Peyer's patch (tissue), 4 donors: ENCODE data around the gene FAT2. TPM values are rescaled to one million over a fixed set of nuclear protein-coding genes. Genes with fewer than 3 reads are reported as not detected.

ENCODE experiments used
- DNase-seq, 3 donors: peaks; one replicate each; pipeline ENCODE4 v3.0.0-alpha.2; 2017 to 2019
- H3K27ac ChIP-seq, 4 donors: fragments of 200-600 bp; sonication (generic); one replicate each; pipeline ENCODE4 v1.5.1; 2016 to 2019
- H3K27me3 ChIP-seq, 2 donors: fragments of 200-600 bp; sonication (generic); one replicate each; pipeline ENCODE4 v1.5.1; 2019
- H3K36me3 ChIP-seq, 3 donors: fragments of 200-600 bp; sonication (generic); one replicate each; pipeline ENCODE4 v1.5.1; 2016 to 2019
- H3K4me1 ChIP-seq, 4 donors: fragments of 200-600 bp; sonication (generic); one replicate each; pipeline ENCODE4 v1.5.1; 2016 to 2019
- H3K4me3 ChIP-seq, 4 donors: fragments of 200-600 bp; sonication (generic); 1 replicate in 3 of 4; 2 replicates in 1 of 4; pipeline ENCODE4 v1.5.1; 2016 to 2019; ENCODE audit warnings: mild to moderate bottlenecking in 1 of 4
- H3K9me3 ChIP-seq, 4 donors: fragments of 200-600 bp; sonication (generic); one replicate each; pipeline ENCODE4 v1.5.1; 2016 to 2019; ENCODE audit warnings: mild to moderate bottlenecking in 1 of 4
- CTCF ChIP-seq, 6 experiments: fragments of 450-650 bp in 4 of 6; fragments of 200-600 bp in 2 of 6; sonication (generic) in 1 of 6; IDR thresholded peaks; one replicate each; pipeline ENCODE4 v1.5.1; 2017 to 2019; ENCODE audit warnings: antibody characterized with exemption in 6 of 6, mild to moderate bottlenecking in 3 of 6, moderate library complexity in 1 of 6
- POLR2A ChIP-seq, 2 donors: fragments of 450-650 bp; IDR thresholded peaks; one replicate each; pipeline ENCODE4 v1.5.1; 2017; ENCODE audit warnings: antibody characterized with exemption in 2 of 2, mild to moderate bottlenecking in 2 of 2, moderate library complexity in 2 of 2
- total RNA-seq, 4 donors: library from RNA; depleted of rRNA; stranded (reverse); fragments of >200 nt; gene quantifications; one replicate each; pipeline ENCODE4 v1.1.0, GENCODE V29; 2016

The FAT2 gene
- total RNA-seq, 4 donors from 2014 or later, result under 0.01 TPM; not detected in 3

- no peak overlapping the region for H3K27ac ChIP-seq
- H3K4me3 ChIP-seq, result no peak overlapping the region
- H3K27me3 ChIP-seq, result no peaks in the 10 kb centered on the region
- no peaks in the 10 kb centered on the region for H3K4me1 ChIP-seq
- TF ChIP-seq POLR2A (IDR thresholded peaks at IDR 0.05) (no peak), CTCF (IDR thresholded peaks at IDR 0.05) (no peak)
- no peaks in the 10 kb centered on the region for H3K36me3 ChIP-seq
- no peak for DNase-seq
- H3K9me3 ChIP-seq, result no peaks in the 10 kb centered on the region
Observed at GRCh38 chr5:151611127-151611775, 20.1 kb upstream of the FAT2 start.

GRCh38 chr5:151608522-151608921 lies 17.4 kb upstream of the FAT2 start:
- H3K9me3 ChIP-seq, result no peaks in the 10 kb centered on the region
- no peak overlapping the region for H3K27ac ChIP-seq
- H3K4me3 ChIP-seq, result no peak overlapping the region
- H3K36me3 ChIP-seq, result no peaks in the 10 kb centered on the region
- H3K4me1 ChIP-seq, result no peaks in the 10 kb centered on the region
- TF ChIP-seq CTCF (IDR thresholded peaks at IDR 0.05) (no peak), POLR2A (IDR thresholded peaks at IDR 0.05) (no peak)
- H3K27me3 ChIP-seq, result no peaks in the 10 kb centered on the region
- no peak for DNase-seq

GRCh38 chr5:151607304-151607703 lies 16.2 kb upstream of the FAT2 start:
- no peak for DNase-seq
- Histone ChIP-seq H3K27me3 (no peaks in the 10 kb centered on the region), H3K4me1 (no peaks in the 10 kb centered on the region), H3K36me3 (no peaks in the 10 kb centered on the region), H3K9me3 (no peaks in the 10 kb centered on the region), H3K4me3 (no peak overlapping the region), H3K27ac (no peak overlapping the region)
- no peak for TF ChIP-seq CTCF (IDR thresholded peaks at IDR 0.05)

- H3K9me3 ChIP-seq, result no peaks in the 10 kb centered on the region
- H3K27ac ChIP-seq, result no peak overlapping the region
- no peaks in the 10 kb centered on the region for H3K36me3 ChIP-seq
- no peaks in the 10 kb centered on the region for H3K4me1 ChIP-seq
- TF ChIP-seq CTCF (IDR thresholded peaks at IDR 0.05) (no peak), POLR2A (IDR thresholded peaks at IDR 0.05) (no peak)
- no peaks in the 10 kb centered on the region for H3K27me3 ChIP-seq
- no peak overlapping the region for H3K4me3 ChIP-seq
- no peak for DNase-seq
Observed at GRCh38 chr5:151605559-151605958, 14.4 kb upstream of the FAT2 start.

- Histone ChIP-seq H3K36me3 (no peaks in the 10 kb centered on the region), H3K27ac (no peak overlapping the region), H3K4me3 (no peak overlapping the region), H3K4me1 (no peaks in the 10 kb centered on the region), H3K9me3 (no peaks in the 10 kb centered on the region), H3K27me3 (no peaks in the 10 kb centered on the region)
- no peak for DNase-seq
- TF ChIP-seq CTCF (IDR thresholded peaks at IDR 0.05) (no peak), POLR2A (IDR thresholded peaks at IDR 0.05) (no peak)
Observed at GRCh38 chr5:151602806-151603205, 11.7 kb upstream of the FAT2 start.

GRCh38 chr5:151601391-151601790 lies 10.3 kb upstream of the FAT2 start:
- Histone ChIP-seq H3K27me3 (no peaks in the 10 kb centered on the region), H3K4me3 (no peak overlapping the region), H3K9me3 (no peaks in the 10 kb centered on the region), H3K4me1 (no peaks in the 10 kb centered on the region), H3K27ac (no peak overlapping the region), H3K36me3 (no peaks in the 10 kb centered on the region)
- no peak for DNase-seq
- TF ChIP-seq POLR2A (IDR thresholded peaks at IDR 0.05) (no peak), CTCF (IDR thresholded peaks at IDR 0.05) (no peak)
